ENCODE data around the gene ITPR1. TPM values are rescaled to one million over a fixed set of nuclear protein-coding genes. Genes with fewer than 3 reads are reported as not detected.

The ITPR1 gene
- total RNA-seq, 1 donor from 2014 or later = 53.1 TPM

- Mint-ChIP-seq H3K9me3 (ENCODE audit: unreplicated experiment) (no peaks in the 10 kb centered on the region), H3K27ac (ENCODE audit: unreplicated experiment) (no peak overlapping the region), H3K4me1 (ENCODE audit: unreplicated experiment) (peaks cover 16% of the 10 kb centered on the region), H3K36me3 (ENCODE audit: low read depth, unreplicated experiment) (peaks cover 8% of the 10 kb centered on the region), H3K4me3 (ENCODE audit: unreplicated experiment) (no peak overlapping the region), H3K27me3 (ENCODE audit: unreplicated experiment) (peaks cover 2% of the 10 kb centered on the region)
- DNase-seq (ENCODE audit: low spot score) = no peak
- TF ChIP-seq CTCF (IDR thresholded peaks at IDR 0.05; ENCODE audit: unreplicated experiment) = no peak
Measured at GRCh38 chr3:4856986-4857385, 363.8 kb downstream of the ITPR1 start.

GRCh38 chr3:4859788-4860187, 366.6 kb downstream of the ITPR1 start:
- TF ChIP-seq CTCF (IDR thresholded peaks at IDR 0.05; ENCODE audit: unreplicated experiment) = no peak
- Mint-ChIP-seq H3K4me3 (ENCODE audit: unreplicated experiment) (no peak overlapping the region), H3K4me1 (ENCODE audit: unreplicated experiment) (peaks cover 5% of the 10 kb centered on the region), H3K27me3 (ENCODE audit: unreplicated experiment) (peaks cover 2% of the 10 kb centered on the region), H3K27ac (ENCODE audit: unreplicated experiment) (no peak overlapping the region), H3K9me3 (ENCODE audit: unreplicated experiment) (no peaks in the 10 kb centered on the region), H3K36me3 (ENCODE audit: low read depth, unreplicated experiment) (peaks cover 8% of the 10 kb centered on the region)
- no peak for DNase-seq (ENCODE audit: low spot score)

GRCh38 chr3:4862973-4863372, 369.8 kb downstream of the ITPR1 start:
- Mint-ChIP-seq H3K27me3 (ENCODE audit: unreplicated experiment) (no peaks in the 10 kb centered on the region), H3K9me3 (ENCODE audit: unreplicated experiment) (no peaks in the 10 kb centered on the region), H3K36me3 (ENCODE audit: low read depth, unreplicated experiment) (peaks cover 8% of the 10 kb centered on the region), H3K27ac (ENCODE audit: unreplicated experiment) (no peak overlapping the region), H3K4me3 (ENCODE audit: unreplicated experiment) (no peak overlapping the region), H3K4me1 (ENCODE audit: unreplicated experiment) (peaks cover 8% of the 10 kb centered on the region)
- DNase-seq (ENCODE audit: low spot score) = no peak
- no peak for TF ChIP-seq CTCF (IDR thresholded peaks at IDR 0.05; ENCODE audit: unreplicated experiment)

- Mint-ChIP-seq H3K4me3 (ENCODE audit: unreplicated experiment) (no peak overlapping the region), H3K9me3 (ENCODE audit: unreplicated experiment) (no peaks in the 10 kb centered on the region), H3K36me3 (ENCODE audit: low read depth, unreplicated experiment) (peaks cover 8% of the 10 kb centered on the region), H3K27me3 (ENCODE audit: unreplicated experiment) (no peaks in the 10 kb centered on the region), H3K4me1 (ENCODE audit: unreplicated experiment) (peaks cover 14% of the 10 kb centered on the region), H3K27ac (ENCODE audit: unreplicated experiment) (no peak overlapping the region)
- no peak for TF ChIP-seq CTCF (IDR thresholded peaks at IDR 0.05; ENCODE audit: unreplicated experiment)
- DNase-seq (ENCODE audit: low spot score) = no peak
Measured at GRCh38 chr3:4864503-4864902, 371.4 kb downstream of the ITPR1 start.

- Mint-ChIP-seq H3K27ac (ENCODE audit: unreplicated experiment) (no peak overlapping the region), H3K36me3 (ENCODE audit: low read depth, unreplicated experiment) (peaks cover 4% of the 10 kb centered on the region), H3K9me3 (ENCODE audit: unreplicated experiment) (no peaks in the 10 kb centered on the region), H3K27me3 (ENCODE audit: unreplicated experiment) (no peaks in the 10 kb centered on the region), H3K4me3 (ENCODE audit: unreplicated experiment) (no peak overlapping the region), H3K4me1 (ENCODE audit: unreplicated experiment) (peaks cover 14% of the 10 kb centered on the region)
- DNase-seq (ENCODE audit: low spot score) = no peak
- no peak for TF ChIP-seq CTCF (IDR thresholded peaks at IDR 0.05; ENCODE audit: unreplicated experiment)
Measured at GRCh38 chr3:4865714-4866113, 372.6 kb downstream of the ITPR1 start.
